Vagina (tissue), 2 donors: ENCODE results near the gene SMURF2.

Experiments
- POLR2A ChIP-seq, 2 donors: fragments of 450-650 bp; IDR thresholded peaks; one replicate each; pipeline ENCODE4 v1.6.1; 2017; ENCODE audit warnings: antibody characterized with exemption in 2 of 2, mild to moderate bottlenecking in 2 of 2, moderate library complexity in 2 of 2
- POLR2AphosphoS5 ChIP-seq, 2 donors: sonication (generic); formaldehyde crosslinking; IDR thresholded peaks; one replicate each; pipeline ENCODE4 v1.9.0; 2017; ENCODE audit warnings: antibody characterized with exemption in 2 of 2, mild to moderate bottlenecking in 2 of 2, low read depth in 1 of 2; ENCODE audit not compliant: insufficient read depth in 1 of 2
- TF ChIP-seq, protein P1 (sequence below), 3 experiments: fragments of 450-650 bp in 2 of 3; fragments of 200-600 bp in 1 of 3; sonication (generic) in 1 of 3; IDR thresholded peaks; one replicate each; pipeline ENCODE4 v1.5.1; 2017 to 2019; ENCODE audit warnings: antibody characterized with exemption in 3 of 3, mild to moderate bottlenecking in 2 of 3, moderate library complexity in 2 of 3

DNA sequence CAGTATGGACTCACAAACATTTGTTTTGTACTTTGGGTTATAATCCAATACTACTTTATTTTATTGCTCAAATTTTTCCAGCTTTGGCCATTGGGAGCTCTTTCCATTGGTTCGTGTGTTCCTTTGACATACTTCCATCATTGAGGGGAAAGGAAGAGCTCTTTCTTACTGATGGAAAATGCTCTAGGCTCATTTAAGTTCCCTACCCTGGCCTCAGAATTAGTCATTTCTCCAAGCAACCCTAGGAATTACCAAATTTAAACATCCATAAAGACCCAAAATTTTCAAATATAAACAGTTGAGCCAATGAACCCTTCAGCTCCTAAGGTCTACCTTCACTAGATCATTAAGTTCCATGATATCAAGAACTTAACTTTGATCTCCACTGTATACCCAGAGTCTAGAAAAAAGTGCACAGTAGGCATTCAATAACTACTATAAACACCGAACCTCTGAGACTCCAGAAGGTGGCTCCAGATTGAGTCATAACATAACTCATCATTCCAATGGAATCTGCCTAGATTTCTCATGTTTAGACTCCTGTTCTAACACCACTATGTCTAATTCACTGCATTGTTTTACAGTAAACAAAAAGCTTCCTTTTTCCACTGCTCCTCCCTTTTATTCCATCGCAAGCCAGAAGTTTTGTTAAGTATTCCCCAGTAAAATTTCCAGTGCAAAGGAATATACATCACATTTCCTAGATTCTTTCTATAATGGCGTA lies 39.0 kb downstream of the SMURF2 start:
- TF ChIP-seq POLR2A (IDR thresholded peaks at IDR 0.05) (no peak), POLR2AphosphoS5 (IDR thresholded peaks at IDR 0.05; ENCODE audit: insufficient read depth in 1 of 2, low read depth in 1 of 2) (no peak)
- TF ChIP-seq, protein P1, sequence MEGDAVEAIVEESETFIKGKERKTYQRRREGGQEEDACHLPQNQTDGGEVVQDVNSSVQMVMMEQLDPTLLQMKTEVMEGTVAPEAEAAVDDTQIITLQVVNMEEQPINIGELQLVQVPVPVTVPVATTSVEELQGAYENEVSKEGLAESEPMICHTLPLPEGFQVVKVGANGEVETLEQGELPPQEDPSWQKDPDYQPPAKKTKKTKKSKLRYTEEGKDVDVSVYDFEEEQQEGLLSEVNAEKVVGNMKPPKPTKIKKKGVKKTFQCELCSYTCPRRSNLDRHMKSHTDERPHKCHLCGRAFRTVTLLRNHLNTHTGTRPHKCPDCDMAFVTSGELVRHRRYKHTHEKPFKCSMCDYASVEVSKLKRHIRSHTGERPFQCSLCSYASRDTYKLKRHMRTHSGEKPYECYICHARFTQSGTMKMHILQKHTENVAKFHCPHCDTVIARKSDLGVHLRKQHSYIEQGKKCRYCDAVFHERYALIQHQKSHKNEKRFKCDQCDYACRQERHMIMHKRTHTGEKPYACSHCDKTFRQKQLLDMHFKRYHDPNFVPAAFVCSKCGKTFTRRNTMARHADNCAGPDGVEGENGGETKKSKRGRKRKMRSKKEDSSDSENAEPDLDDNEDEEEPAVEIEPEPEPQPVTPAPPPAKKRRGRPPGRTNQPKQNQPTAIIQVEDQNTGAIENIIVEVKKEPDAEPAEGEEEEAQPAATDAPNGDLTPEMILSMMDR (IDR thresholded peaks at IDR 0.05) = no peak
